Metanephros (tissue), 2 donors: ENCODE measurements around the gene HORMAD1. TPM values are rescaled to one million over a fixed set of nuclear protein-coding genes. Genes with fewer than 3 reads are reported as not detected.

Source experiments
- small RNA-seq: library from RNA; depleted of rRNA; stranded (forward); fragments of <200 nt; gene quantifications from one replicate; pipeline ENCODE3, GENCODE V24; 2014; ENCODE audit warnings: low replicate concordance
- total RNA-seq: library from RNA; depleted of rRNA; stranded (reverse); fragments of >200 nt; gene quantifications from one replicate; pipeline ENCODE4 v1.2.3, GENCODE V29; 2014

HORMAD1 gene, protein sequence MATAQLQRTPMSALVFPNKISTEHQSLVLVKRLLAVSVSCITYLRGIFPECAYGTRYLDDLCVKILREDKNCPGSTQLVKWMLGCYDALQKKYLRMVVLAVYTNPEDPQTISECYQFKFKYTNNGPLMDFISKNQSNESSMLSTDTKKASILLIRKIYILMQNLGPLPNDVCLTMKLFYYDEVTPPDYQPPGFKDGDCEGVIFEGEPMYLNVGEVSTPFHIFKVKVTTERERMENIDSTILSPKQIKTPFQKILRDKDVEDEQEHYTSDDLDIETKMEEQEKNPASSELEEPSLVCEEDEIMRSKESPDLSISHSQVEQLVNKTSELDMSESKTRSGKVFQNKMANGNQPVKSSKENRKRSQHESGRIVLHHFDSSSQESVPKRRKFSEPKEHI
- total RNA-seq = not detected

DNA sequence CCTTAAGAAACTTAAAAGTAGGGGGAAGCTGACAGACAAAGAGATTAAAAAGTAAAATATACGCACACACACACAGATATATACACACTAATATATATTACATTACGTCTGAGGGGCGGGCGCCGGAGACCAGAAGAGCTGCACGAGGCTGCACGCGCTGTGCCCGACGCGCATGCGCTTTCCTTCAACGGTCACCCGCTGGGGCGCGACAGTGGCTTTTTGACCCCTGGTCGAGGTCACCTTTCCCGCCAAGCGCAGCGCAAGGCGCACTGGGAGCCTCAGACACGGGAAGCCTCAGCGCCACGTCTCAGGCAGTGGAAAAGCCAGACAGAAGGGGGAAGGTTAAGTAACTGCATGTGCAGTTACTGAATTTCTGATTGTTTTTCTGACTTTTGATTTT lies at the start of gene HORMAD1:
HORMAD1 (minus strand) TSS at position 193 of the 400 bp plus-strand sequence. CDS start 1,390 bp downstream, outside the sequence.

DNA sequence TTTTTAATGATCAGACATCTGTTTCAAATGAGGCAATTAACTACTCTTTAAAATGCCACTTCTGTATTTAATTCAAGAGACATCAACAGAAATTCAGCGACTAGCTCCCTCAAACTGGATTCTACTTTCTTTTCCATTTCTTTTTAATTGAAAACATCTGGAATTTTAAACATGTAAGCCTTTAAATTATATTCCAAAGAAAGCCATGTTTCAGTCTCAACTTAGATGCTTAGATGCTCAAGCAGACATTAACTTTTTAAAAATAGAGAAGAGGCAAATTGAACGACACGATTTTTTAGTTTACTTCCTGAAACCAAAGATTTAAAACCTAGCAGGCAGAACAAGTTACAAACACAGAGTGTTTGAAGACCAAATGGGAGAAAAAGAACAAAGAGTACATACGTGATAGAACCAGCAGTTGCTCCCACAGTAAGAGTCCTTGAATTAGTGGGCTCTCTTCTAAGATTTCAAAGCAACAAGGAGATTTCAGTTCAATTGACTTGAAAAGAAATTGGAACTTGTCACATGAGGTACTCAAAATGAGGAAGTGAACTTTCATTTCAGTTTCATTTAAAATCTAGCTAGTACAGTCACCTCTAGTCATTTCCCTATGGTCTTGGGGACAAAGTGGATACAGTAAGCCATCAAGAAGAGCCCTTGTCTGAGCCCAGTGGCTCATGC lies 44.7 kb upstream of the HORMAD1 start, which contains the start of gene CTSS:
CTSS (minus strand) TSS at position 483 of the 681 bp plus-strand sequence. CDS start 1,015 bp downstream, outside the sequence.

DNA sequence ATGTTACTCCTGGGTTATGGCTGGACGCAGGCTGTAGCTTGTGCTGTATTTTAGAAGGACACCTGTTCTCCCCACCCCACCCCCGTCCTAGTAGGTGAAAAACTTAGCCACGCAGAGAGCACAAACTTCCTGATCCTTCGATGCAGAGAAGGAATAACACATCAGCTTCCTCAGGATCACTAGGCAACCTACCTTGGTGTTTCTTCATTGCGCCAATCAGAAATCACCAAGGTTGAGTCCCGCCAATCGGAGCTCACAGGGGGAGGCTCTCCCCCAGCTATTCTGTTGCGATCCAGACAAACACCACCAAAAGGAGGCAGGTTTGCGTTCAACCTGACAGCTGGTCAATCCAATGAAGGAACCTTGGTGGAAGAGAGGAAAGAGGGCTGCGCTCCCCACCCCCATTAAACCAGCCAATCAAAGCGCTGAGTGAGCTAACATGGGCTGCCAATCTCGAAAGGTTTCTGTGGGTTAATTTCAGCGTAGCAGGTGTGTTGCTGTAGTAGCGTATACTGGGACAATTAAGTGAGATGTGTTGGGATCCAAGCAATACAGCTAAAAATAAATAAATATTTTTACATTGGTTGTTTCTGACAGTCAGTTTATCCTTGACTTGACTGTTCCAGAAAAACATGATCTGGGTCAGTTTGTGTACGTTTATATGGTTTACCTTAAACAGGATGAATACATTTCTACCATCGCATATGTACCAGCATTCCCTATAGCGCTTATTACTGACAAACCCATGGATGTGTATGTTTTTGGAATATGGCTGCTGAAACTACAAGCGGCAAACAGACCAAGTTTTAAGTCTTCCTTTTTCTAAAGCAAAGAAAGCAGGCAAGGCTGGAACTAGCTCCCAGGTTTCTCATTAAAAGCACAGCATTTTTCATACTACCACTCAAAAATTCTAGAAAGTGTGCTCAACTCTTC lies 23.4 kb downstream of the HORMAD1 start, which contains the start of gene GOLPH3L:
GOLPH3L (minus strand) TSS at position 160 of the 933 bp plus-strand sequence. CDS start 2,316 bp downstream, outside the sequence.

Small RNA genes lying within 50 kb of the gene (small RNA-seq; reads per million reads assigned to genes)
- gene RNU6-1042P = not detected

Other genes starting within 250 kb of the HORMAD1 start
- gene TARS2, start 233.5 kb downstream of the HORMAD1 start, total RNA-seq = 25.6 TPM
- gene ECM1, start 212.8 kb downstream of the HORMAD1 start, total RNA-seq = 5.4 TPM
- not detected for gene FALEC, start 205.1 kb downstream of the HORMAD1 start, total RNA-seq
- gene ADAMTSL4, start 171.5 kb downstream of the HORMAD1 start, total RNA-seq = 28.2 TPM
- gene MCL1, start 141.3 kb downstream of the HORMAD1 start, total RNA-seq = 158 TPM
- 82.9 TPM for gene ENSA, start 91.3 kb downstream of the HORMAD1 start, total RNA-seq
- 18.8 TPM for gene GOLPH3L, start 23.7 kb downstream of the HORMAD1 start, total RNA-seq
- 46.1 TPM for gene CTSS, start 44.9 kb upstream of the HORMAD1 start, total RNA-seq
- 20.7 TPM for gene CTSK, start 87.4 kb upstream of the HORMAD1 start, total RNA-seq
- gene ARNT, start 155.7 kb upstream of the HORMAD1 start, total RNA-seq = 53.2 TPM
- gene CTXND2, start 166.2 kb upstream of the HORMAD1 start, total RNA-seq = not detected
- gene SETDB1, start 205.5 kb upstream of the HORMAD1 start, total RNA-seq = 61.7 TPM